K562 (cell line): Measurements from ENCODE around the gene RNF34. TPM values are rescaled to one million over a fixed set of nuclear protein-coding genes. Genes with fewer than 3 reads are reported as not detected.

Experiments used
- ATAC-seq: fragments of 200-7000 bp; cut with Tn5 transposase; 3 replicates; pipeline ENCODE4 v1.9.1; 2020; ENCODE audit warnings: moderate library complexity
- BruUV-seq: library from RNA; stranded (reverse); fragments of 400-500 nt; replicated peaks from 2 replicates; lab custom pipeline; 2021; lab: Mats Ljungman, UMichigan
- CTCF ChIA-PET: fragments of 300-600 bp; formaldehyde crosslinking; extraction: SDS; loops from one replicate; lab custom pipeline; 2021; ENCODE audit warnings: low intra/inter-chr PET ratio; lab: Yijun Ruan, JAX
- POLR2A ChIA-PET: fragments of 300-600, 350-650 bp; sonication (Branson Sonifier 250); formaldehyde crosslinking; extraction: SDS; loops from one replicate; lab custom pipeline; 2021; ENCODE audit warnings: antibody characterized with exemption, inconsistent platforms; lab: Yijun Ruan, JAX
- DNase-seq, 4 experiments: peaks; one replicate each; pipeline versions ENCODE4 v3.0.0 to v3.0.0-alpha.2; 2011 to 2018; ENCODE audit warnings: low spot score in 3 of 4, mixed read lengths in 3 of 4; ENCODE audit errors: extremely low read depth in 1 of 4
- FAIRE-seq: peaks from 2 replicates; lab custom pipeline; 2011; peaks lifted over from hg19 to GRCh38; lab: Jason Lieb, UNC
- H2AFZ ChIP-seq: 2 replicates; pipeline ENCODE4 v1.6.0; 2011; ENCODE audit warnings: low read depth, low read length, control low read depth, inconsistent platforms
- H3K27ac ChIP-seq: fragments of 200-600 bp; 3 replicates; pipeline ENCODE4 v1.8.0; 2011; ENCODE audit warnings: low read depth, mild to moderate bottlenecking, control low read depth, inconsistent platforms, low read length, moderate library complexity, mixed read lengths; ENCODE audit errors: extremely low read depth
- H3K27me3 ChIP-seq, 2 experiments: fragments of 300-600 bp in 1 of 2; 2 replicates in 1 of 2; 3 replicates in 1 of 2; pipeline versions ENCODE4 v1.6.0 to v1.8.0; 2011; ENCODE audit warnings: inconsistent platforms in 2 of 2, low read length in 2 of 2, mild to moderate bottlenecking in 1 of 2, mixed read lengths in 1 of 2, moderate library complexity in 1 of 2; ENCODE audit not compliant: control insufficient read depth in 2 of 2, insufficient read depth in 2 of 2
- H3K36me3 ChIP-seq: fragments of 300-600 bp; 3 replicates; pipeline ENCODE4 v1.8.0; 2011; ENCODE audit warnings: mild to moderate bottlenecking, low read length, inconsistent platforms; ENCODE audit not compliant: control insufficient read depth, insufficient read depth
- H3K4me1 ChIP-seq, 2 experiments: fragments of 200-600 bp in 1 of 2; replicated peaks in 1 of 2; 2 replicates in 1 of 2; 3 replicates in 1 of 2; pipeline versions ENCODE4 v1.5.1 to v1.8.0; 2011; ENCODE audit warnings: inconsistent platforms in 2 of 2, low read length in 2 of 2, mild to moderate bottlenecking in 1 of 2, mixed read lengths in 1 of 2, moderate library complexity in 1 of 2; ENCODE audit not compliant: control insufficient read depth in 2 of 2, insufficient read depth in 2 of 2
- H3K4me2 ChIP-seq: 2 replicates; pipeline ENCODE4 v1.6.1; 2011; ENCODE audit warnings: low read length, control low read depth, inconsistent platforms, mixed read lengths; ENCODE audit not compliant: insufficient read depth
- H3K4me3 ChIP-seq: fragments of 200-600 bp; sonication (generic), shearing (Covaris generic); 2 replicates; pipeline ENCODE4 v1.5.1; 2016; ENCODE audit warnings: control low read depth, inconsistent platforms
- H3K79me2 ChIP-seq: fragments of 200-600 bp; 3 replicates; pipeline ENCODE4 v1.8.0; 2011; ENCODE audit warnings: low read length, inconsistent platforms; ENCODE audit not compliant: control insufficient read depth, insufficient read depth
- H3K9ac ChIP-seq, 2 experiments: 2 replicates each; pipeline versions ENCODE4 v1.6.0 to v1.6.1; 2011; ENCODE audit warnings: low read depth in 2 of 2, low read length in 2 of 2, control low read depth in 1 of 2, inconsistent platforms in 1 of 2, mild to moderate bottlenecking in 1 of 2, mixed read lengths in 1 of 2; ENCODE audit not compliant: insufficient read depth in 1 of 2
- H3K9me1 ChIP-seq: one replicate; pipeline ENCODE4 v1.6.0; 2011; ENCODE audit warnings: inconsistent platforms, mild to moderate bottlenecking, low read length, moderate library complexity; ENCODE audit not compliant: control insufficient read depth, insufficient read depth
- H3K9me3 ChIP-seq: replicated peaks from 2 replicates; pipeline ENCODE4 v1.5.1; 2011; ENCODE audit warnings: low read depth, low read length, inconsistent platforms; ENCODE audit not compliant: control insufficient read depth, insufficient read depth
- H4K20me1 ChIP-seq: replicated peaks from 2 replicates; pipeline ENCODE4 v1.6.1; 2011; ENCODE audit warnings: low read length, inconsistent platforms, mixed read lengths; ENCODE audit not compliant: control insufficient read depth, insufficient read depth
- BHLHE40 ChIP-seq: IDR thresholded peaks from 2 replicates; pipeline ENCODE4 v1.6.1; 2011; ENCODE audit warnings: low read length, improper control_type of control experiment
- ELK3 ChIP-seq: fragments of 450-650 bp; formaldehyde crosslinking; IDR thresholded peaks from 2 replicates; pipeline ENCODE4 v1.4.0; 2020; ENCODE audit warnings: mild to moderate bottlenecking
- GABPB2 ChIP-seq: fragments of 250-450 bp; sonication (Bioruptor Pico); conservative IDR thresholded peaks from 2 replicates; pipeline ENCODE4 v1.5.1; 2021; ENCODE audit warnings: mild to moderate bottlenecking
- KDM1A ChIP-seq, 2 experiments: fragments of 450-650 bp; IDR thresholded peaks; 2 replicates each; pipeline ENCODE4 v1.6.1; 2016; ENCODE audit warnings: mild to moderate bottlenecking in 2 of 2
- MTA2 ChIP-seq: fragments of 450-650 bp; IDR thresholded peaks from 2 replicates; pipeline ENCODE4 v1.6.1; 2016; ENCODE audit warnings: low read depth
- MTF1 ChIP-seq: fragments of 250-450 bp; sonication (Bioruptor Pico); IDR thresholded peaks from 2 replicates; pipeline ENCODE4 v1.9.0; 2021; ENCODE audit warnings: moderate library complexity, mild to moderate bottlenecking, inconsistent platforms, borderline replicate concordance
- PHTF2 ChIP-seq: fragments of 250-450 bp; sonication (Bioruptor Pico); IDR thresholded peaks from 2 replicates; pipeline ENCODE4 v1.5.0; 2021; ENCODE audit warnings: mild to moderate bottlenecking
- SLC30A9 ChIP-seq: fragments of 250-450 bp; sonication (Bioruptor Pico); IDR thresholded peaks from 2 replicates; pipeline ENCODE4 v1.8.0; 2022; ENCODE audit warnings: mild to moderate bottlenecking, moderate library complexity
- ZEB2 ChIP-seq: fragments of 450-650 bp; IDR thresholded peaks from 2 replicates; pipeline ENCODE4 v1.6.1; 2016
- ZKSCAN8 ChIP-seq: fragments of 200-800 bp; sonication (Bioruptor generic); IDR thresholded peaks from 2 replicates; pipeline ENCODE4 v1.6.1; 2016; ENCODE audit warnings: missing genetic modification characterization, missing compliant biosample characterization
- ZNF586 ChIP-seq: fragments of 450-650 bp; formaldehyde crosslinking; conservative IDR thresholded peaks from 2 replicates; pipeline ENCODE4 v1.4.0; 2020; ENCODE audit warnings: mild to moderate bottlenecking, moderate library complexity
- WGBS: fragments of 100-300 bp; shearing (Covaris generic); methylation state at CpG from one replicate; pipeline ENCODE4 v1.1.6; 2016; ENCODE audit warnings: low coverage, mixed read lengths; ENCODE audit not compliant: insufficient coverage; ENCODE audit errors: missing lambda C conversion rate; 5-methylcytosine and 5-hydroxymethylcytosine counted together
- in situ Hi-C: fragments of 300-500 bp; cut with MboI; formaldehyde crosslinking; loops from 4 replicates; pipeline ENCODE4 v1.15.0; 2018; ENCODE audit warnings: inconsistent platforms, mixed read lengths
- intact Hi-C: fragments of 100-400 bp; cut with micrococcal nuclease; formaldehyde crosslinking; loops from 2 replicates; pipeline ENCODE4 v1.14.2; 2022
- polyA plus RNA-seq, 8 experiments: library from polyadenylated mRNA; depleted of rRNA in 4 of 8; stranded (reverse) in 5 of 8; unstranded in 3 of 8; fragments of >200 nt; fragmentation: Nextera tagmentation in 2 of 8; fragmentation: Illumina TruSeq in 1 of 8; extraction: Ambion mirVana in 2 of 8; extraction: Trizol in 1 of 8; gene quantifications; 2 replicates each; pipeline versions ENCODE4 v1.2.1 to v1.2.3, GENCODE V29; 2011 to 2014; ENCODE audit warnings: inconsistent platforms in 1 of 8, missing spikeins in 1 of 8
- total RNA-seq, 7 experiments: library from RNA; depleted of rRNA in 6 of 7; stranded (reverse); fragments of >200 nt in 6 of 7; fragmentation: Illumina TruSeq in 2 of 7; extraction: Trizol in 2 of 7; gene quantifications; 2 replicates each; pipeline versions ENCODE4 v1.2.1 to v1.2.3, GENCODE V29; 2011 to 2021; ENCODE audit warnings: low replicate concordance in 1 of 7

Gene RNF34
- total and polyA plus RNA-seq, 9 of the 15 experiments (the other 6 are each of a cell fraction or from before 2014, with no cell fraction given) = 41.7 to 88.9 (median 54.1) TPM

- Histone ChIP-seq H3K9me3 (no peaks in the 10 kb centered on the region), H3K9ac (no peak overlapping the region), H3K79me2 (0 out of 3 replicates have a peak, but pooled peaks cover 2% of the 10 kb centered on the region), H3K4me2 (no peak overlapping the region), H3K9me1 (no peaks in the 10 kb centered on the region), H3K4me3 (no peak overlapping the region), H3K4me1 (no peaks in the 10 kb centered on the region), H3K27me3 (no peaks in the 10 kb centered on the region), H2AFZ (no peak overlapping the region), H3K36me3 (peaks cover 82% of the 10 kb centered on the region), H3K27ac (no peak overlapping the region), H4K20me1 (no peaks in the 10 kb centered on the region)
- no peak for FAIRE-seq
- ChIA-PET POLR2A (interaction anchor here (0.5 to 2.1 kb wide), 5 partner anchors 13 to 1047 kb away, joined by 3 to 7 read pairs (median 4); partner anchors contain the start of gene RNF34), CTCF (no interaction called here)
- no peak for TF ChIP-seq KDM1A (IDR thresholded peaks at IDR 0.05)
- no peak for TF ChIP-seq ZNF586 (CRISPR knock-in tag)
- TF ChIP-seq ZKSCAN8 (CRISPR knock-in tag) = no peak
- in situ Hi-C loops (no loop called here), intact Hi-C loops (no loop called here)
- no peak for DNase-seq
- no peak for ATAC-seq
- WGBS = 86% methylated on average over 6 of the region's 6 CpGs
- no TSS peak for BruUV-seq
Measured at GRCh38 chr12:121417847-121418246, 17.9 kb downstream of the RNF34 start.

GRCh38 chr12:121420109-121420508 lies 20.2 kb downstream of the RNF34 start:
- Histone ChIP-seq H3K4me2 (no peak overlapping the region), H3K27me3 (no peaks in the 10 kb centered on the region), H3K9ac (no peak overlapping the region), H4K20me1 (no peaks in the 10 kb centered on the region), H3K4me1 (peaks cover 5 to 7% of the 10 kb centered on the region in 2 experiments; a peak in 4 of 5 replicates), H2AFZ (no peak overlapping the region), H3K36me3 (peaks cover 93% of the 10 kb centered on the region), H3K79me2 (no peaks in the 10 kb centered on the region), H3K4me3 (no peak overlapping the region), H3K27ac (no peak overlapping the region), H3K9me1 (no peaks in the 10 kb centered on the region), H3K9me3 (no peaks in the 10 kb centered on the region)
- intact Hi-C loops = no loop called here
- WGBS = 89% methylated on average over 6 of the region's 6 CpGs
- in situ Hi-C loops = no loop called here
- no TSS peak for BruUV-seq
- ChIA-PET POLR2A (interaction anchor here (1.2 kb wide), 1 partner anchor 20 kb away, joined by 3 read pairs; the partner anchor contains the start of gene RNF34), CTCF (no interaction called here)
- DNase-seq (no peak), ATAC-seq (no peak), FAIRE-seq (peak; percentile 29)
- TF ChIP-seq ZEB2 (no peak), SLC30A9 (CRISPR knock-in tag) (no peak), PHTF2 (CRISPR knock-in tag) (no peak), MTF1 (CRISPR knock-in tag) (no peak), GABPB2 (no peak), MTA2 (no peak), BHLHE40 (no peak), ELK3 (CRISPR knock-in tag) (no peak)
